PFSK-1 (cell line): ENCODE data around the gene ASCL5.

Experiments used
- FOXP2 ChIP-seq: optimal IDR thresholded peaks from 2 replicates; pipeline ENCODE3; 2011; ENCODE audit warnings: borderline replicate concordance, control low read depth, inconsistent platforms; ENCODE audit not compliant: insufficient read depth; ENCODE audit errors: extremely low read length, extremely low read depth
- POLR2AphosphoS5 ChIP-seq: IDR thresholded peaks from 2 replicates; pipeline ENCODE4 v1.6.1; 2012; ENCODE audit warnings: low read depth, mild to moderate bottlenecking, control low read depth, low read length, moderate library complexity
- SIN3A ChIP-seq: IDR thresholded peaks from 2 replicates; pipeline ENCODE4 v1.6.1; 2012; ENCODE audit warnings: mild to moderate bottlenecking, low read length, moderate library complexity, borderline replicate concordance; ENCODE audit not compliant: insufficient read depth
- TAF1 ChIP-seq: IDR thresholded peaks from 2 replicates; pipeline ENCODE4 v1.6.1; 2012; ENCODE audit warnings: low read length, control low read depth, borderline replicate concordance; ENCODE audit not compliant: insufficient read depth
- TF ChIP-seq, protein P1 (sequence below), 2 experiments: IDR thresholded peaks; 2 replicates each; pipeline versions ENCODE4 v1.6.1 to v1.8.0; 2011 to 2012; ENCODE audit warnings: low read depth in 2 of 2, low read length in 2 of 2, control low read depth in 1 of 2, inconsistent platforms in 1 of 2, mild to moderate bottlenecking in 1 of 2, moderate library complexity in 1 of 2; ENCODE audit not compliant: insufficient read depth in 1 of 2

Gene ASCL5

DNA sequence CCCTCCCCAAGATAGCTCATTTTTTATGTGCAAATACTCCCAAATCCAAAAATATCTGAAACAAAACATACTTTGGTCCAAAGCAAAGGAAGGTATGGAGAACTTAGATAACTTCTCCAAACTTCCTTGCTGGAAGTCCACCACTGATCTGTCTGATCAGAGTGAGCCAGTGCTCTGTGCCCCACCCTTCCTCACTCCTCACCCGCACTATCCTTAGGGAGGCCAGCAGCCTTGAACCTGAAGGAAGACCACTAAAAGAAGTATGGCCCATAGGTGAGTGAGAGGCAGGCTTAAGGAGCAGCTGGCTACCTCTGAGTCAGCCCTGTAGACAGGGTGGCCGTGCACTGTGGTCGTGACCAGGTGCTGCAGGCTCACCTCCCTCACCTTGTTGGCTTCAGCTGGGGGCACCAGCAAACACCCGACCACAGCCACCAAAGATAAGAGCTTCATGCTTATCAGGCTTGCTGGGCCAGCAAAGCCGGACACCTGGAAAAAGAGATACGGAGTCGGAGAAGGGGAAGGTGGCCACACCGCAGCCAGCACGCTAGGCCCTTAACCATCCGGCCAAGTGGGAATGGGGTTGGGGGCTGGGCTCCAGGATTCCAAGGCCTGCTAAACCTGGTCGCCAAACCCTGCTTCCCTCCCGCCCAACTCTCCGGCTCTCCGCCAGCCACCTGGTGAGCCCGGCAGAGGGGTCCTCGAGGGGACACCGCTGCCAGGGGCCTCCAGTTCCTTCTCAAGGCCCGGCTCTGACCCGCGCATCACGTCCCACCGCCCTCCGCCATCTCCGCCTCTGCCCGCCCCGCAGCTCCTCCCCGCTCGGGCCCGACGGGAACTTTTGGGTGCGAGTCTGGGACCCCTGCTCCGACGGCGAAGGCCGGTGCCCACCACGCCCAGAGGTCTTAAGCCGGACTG lies 26.7 kb upstream of the ASCL5 start:
- no peak for TF ChIP-seq FOXP2
- TF ChIP-seq SIN3A: no peak
- no peak for TF ChIP-seq POLR2AphosphoS5
- no peak for TF ChIP-seq TAF1
- TF ChIP-seq, protein P1, sequence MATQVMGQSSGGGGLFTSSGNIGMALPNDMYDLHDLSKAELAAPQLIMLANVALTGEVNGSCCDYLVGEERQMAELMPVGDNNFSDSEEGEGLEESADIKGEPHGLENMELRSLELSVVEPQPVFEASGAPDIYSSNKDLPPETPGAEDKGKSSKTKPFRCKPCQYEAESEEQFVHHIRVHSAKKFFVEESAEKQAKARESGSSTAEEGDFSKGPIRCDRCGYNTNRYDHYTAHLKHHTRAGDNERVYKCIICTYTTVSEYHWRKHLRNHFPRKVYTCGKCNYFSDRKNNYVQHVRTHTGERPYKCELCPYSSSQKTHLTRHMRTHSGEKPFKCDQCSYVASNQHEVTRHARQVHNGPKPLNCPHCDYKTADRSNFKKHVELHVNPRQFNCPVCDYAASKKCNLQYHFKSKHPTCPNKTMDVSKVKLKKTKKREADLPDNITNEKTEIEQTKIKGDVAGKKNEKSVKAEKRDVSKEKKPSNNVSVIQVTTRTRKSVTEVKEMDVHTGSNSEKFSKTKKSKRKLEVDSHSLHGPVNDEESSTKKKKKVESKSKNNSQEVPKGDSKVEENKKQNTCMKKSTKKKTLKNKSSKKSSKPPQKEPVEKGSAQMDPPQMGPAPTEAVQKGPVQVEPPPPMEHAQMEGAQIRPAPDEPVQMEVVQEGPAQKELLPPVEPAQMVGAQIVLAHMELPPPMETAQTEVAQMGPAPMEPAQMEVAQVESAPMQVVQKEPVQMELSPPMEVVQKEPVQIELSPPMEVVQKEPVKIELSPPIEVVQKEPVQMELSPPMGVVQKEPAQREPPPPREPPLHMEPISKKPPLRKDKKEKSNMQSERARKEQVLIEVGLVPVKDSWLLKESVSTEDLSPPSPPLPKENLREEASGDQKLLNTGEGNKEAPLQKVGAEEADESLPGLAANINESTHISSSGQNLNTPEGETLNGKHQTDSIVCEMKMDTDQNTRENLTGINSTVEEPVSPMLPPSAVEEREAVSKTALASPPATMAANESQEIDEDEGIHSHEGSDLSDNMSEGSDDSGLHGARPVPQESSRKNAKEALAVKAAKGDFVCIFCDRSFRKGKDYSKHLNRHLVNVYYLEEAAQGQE (IDR thresholded peaks at IDR 0.05; ENCODE audit: insufficient read depth in 1 of 2, low read depth in 2 of 2, low read length in 2 of 2): no peak

DNA sequence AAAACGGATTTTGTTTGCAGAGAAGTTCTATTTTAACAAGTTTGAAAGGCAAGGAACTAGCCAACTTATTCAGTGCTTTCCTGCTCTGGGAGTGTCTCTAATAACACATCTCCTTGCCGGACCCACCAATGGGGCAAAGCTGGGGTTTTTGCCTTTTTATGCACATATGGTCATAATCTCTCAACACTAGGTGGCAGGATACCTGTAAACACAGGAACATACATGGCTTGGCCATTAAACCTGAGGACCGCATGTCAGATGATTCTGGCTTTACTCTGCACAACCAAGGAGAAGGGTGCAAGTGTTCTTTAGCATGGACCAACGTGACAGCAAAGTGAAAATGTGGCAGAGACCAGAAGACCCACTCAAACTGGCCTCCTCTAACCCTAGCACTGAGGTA lies 22.4 kb upstream of the ASCL5 start:
- TF ChIP-seq POLR2AphosphoS5 (no peak), FOXP2 (no peak), TAF1 (no peak), SIN3A (no peak)
- TF ChIP-seq, protein P1 (IDR thresholded peaks at IDR 0.05; ENCODE audit: insufficient read depth in 1 of 2, low read depth in 2 of 2, low read length in 2 of 2): no peak

DNA sequence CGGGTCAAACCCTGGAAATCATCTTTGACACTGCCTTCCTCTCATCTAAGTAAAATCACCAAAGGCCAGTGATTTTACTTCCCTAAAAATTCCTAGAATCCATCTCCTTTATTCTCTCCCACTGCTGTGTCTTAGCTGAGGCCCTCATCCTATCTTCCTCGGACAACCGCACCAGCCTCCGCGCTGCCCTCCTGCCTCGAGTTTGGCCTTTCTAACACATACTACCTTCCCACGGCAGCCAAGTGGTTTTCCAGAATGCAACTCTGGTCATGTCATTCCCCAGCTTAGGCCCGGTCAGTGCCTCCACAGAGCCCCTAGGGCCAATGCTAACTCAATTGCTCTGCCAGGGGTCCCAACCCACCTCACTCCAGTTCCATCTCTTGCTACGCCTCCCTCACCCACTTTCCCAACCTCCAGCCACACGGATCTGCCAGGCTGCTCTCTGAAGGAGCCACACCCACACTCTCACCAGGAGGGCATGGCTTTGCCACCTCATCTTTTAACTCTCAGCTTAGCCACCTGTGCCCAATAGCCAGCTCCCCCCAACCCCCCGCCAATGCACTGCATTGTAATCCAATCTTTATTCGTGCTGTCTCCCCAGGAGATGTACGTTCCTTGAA lies 20.5 kb upstream of the ASCL5 start:
- TF ChIP-seq TAF1 (no peak), POLR2AphosphoS5 (no peak), SIN3A (no peak), FOXP2 (no peak)
- TF ChIP-seq, protein P1 (IDR thresholded peaks at IDR 0.05; ENCODE audit: insufficient read depth in 1 of 2, low read depth in 2 of 2, low read length in 2 of 2): no peak

DNA sequence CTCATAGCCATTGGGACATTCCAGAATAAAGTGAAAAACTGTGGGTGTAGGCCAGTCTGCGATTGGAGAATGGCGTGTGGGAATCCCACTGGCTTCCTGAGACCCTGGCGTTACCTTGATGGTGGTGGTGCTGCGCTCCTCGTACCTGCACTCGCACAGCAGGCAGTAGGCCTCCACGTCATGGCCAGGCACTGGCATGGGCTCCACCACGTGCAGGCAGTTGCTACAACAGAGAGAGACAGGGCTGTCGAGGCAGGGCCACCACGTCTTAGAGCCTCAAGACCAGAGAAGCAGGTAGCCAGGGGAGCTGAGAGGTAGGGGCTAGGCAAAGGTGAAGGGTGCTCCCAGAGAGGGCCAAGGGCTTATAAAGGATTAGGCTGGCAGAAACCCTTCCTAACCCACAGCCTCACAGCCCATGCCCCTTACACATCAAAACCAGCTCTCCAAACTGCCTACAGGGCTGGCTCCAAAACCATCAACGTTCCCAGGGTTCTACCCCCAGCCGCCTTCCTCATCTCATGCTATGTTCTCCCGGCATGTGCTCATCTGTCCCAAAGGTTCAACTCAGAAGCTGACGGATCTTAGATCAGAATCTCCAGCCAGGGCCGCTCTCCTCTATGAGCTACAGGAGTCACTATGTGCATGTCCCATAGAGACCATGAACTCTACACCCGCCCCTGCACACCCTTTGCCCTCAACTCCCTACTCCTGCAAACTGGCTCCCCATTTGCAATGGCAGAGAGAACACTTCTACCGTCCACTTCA lies 19.8 kb upstream of the ASCL5 start:
- TF ChIP-seq SIN3A (no peak), TAF1 (no peak), POLR2AphosphoS5 (no peak), FOXP2 (no peak)
- TF ChIP-seq, protein P1 (IDR thresholded peaks at IDR 0.05; ENCODE audit: insufficient read depth in 1 of 2, low read depth in 2 of 2, low read length in 2 of 2): no peak
